Caco-2 (cell line): Measurements from ENCODE around the gene SLC12A9. TPM values are rescaled to one million over a fixed set of nuclear protein-coding genes. Genes with fewer than 3 reads are reported as not detected.

Experiments used
- BruUV-seq: library from RNA; stranded (reverse); fragments of 400-500 nt; replicated peaks from 2 replicates; lab custom pipeline; 2021; lab: Mats Ljungman, UMichigan
- CTCF ChIA-PET: fragments of 300-600 bp; sonication (Branson Sonifier 250); formaldehyde crosslinking; loops from one replicate; lab custom pipeline; 2022; ENCODE audit warnings: antibody characterized with exemption; lab: Charles Lee
- POLR2A ChIA-PET: fragments of 300-600 bp; sonication (Branson Sonifier 250); formaldehyde crosslinking; loops from one replicate; lab custom pipeline; 2022; ENCODE audit warnings: antibody characterized with exemption; lab: Charles Lee
- DNase-seq, 2 experiments: peaks; one replicate each; pipeline versions ENCODE4 v3.0.0 to v3.0.0-alpha.2; 2020 to 2022
- H3K27me3 ChIP-seq: replicated peaks from 2 replicates; pipeline ENCODE4 v1.6.0; 2011; ENCODE audit warnings: low read length; ENCODE audit not compliant: control insufficient read depth, insufficient read depth
- H3K36me3 ChIP-seq: 2 replicates; pipeline ENCODE4 v1.5.1; 2011; ENCODE audit warnings: low read length; ENCODE audit not compliant: control insufficient read depth, insufficient read depth
- H3K4me1 ChIP-seq: fragments of 250-450 bp; sonication (Bioruptor Pico); 2 replicates; pipeline ENCODE4 v1.5.1; 2020; ENCODE audit warnings: mild to moderate bottlenecking
- H3K4me3 ChIP-seq: 2 replicates; pipeline ENCODE4 v1.5.1; 2011; ENCODE audit warnings: low read depth, mild to moderate bottlenecking, control low read depth, low read length
- H3K9me3 ChIP-seq: fragments of 250-450 bp; sonication (Bioruptor Pico); 2 replicates; pipeline ENCODE4 v1.5.1; 2020; ENCODE audit warnings: mild to moderate bottlenecking, moderate library complexity
- H3K27ac Mint-ChIP-seq: one replicate; pipeline ENCODE4 v1.8.0; 2022; ENCODE audit warnings: mixed read lengths; ENCODE audit not compliant: unreplicated experiment
- H3K27me3 Mint-ChIP-seq: one replicate; pipeline ENCODE4 v1.8.0; 2022; ENCODE audit warnings: mixed read lengths; ENCODE audit not compliant: insufficient read depth, unreplicated experiment
- H3K36me3 Mint-ChIP-seq: one replicate; pipeline ENCODE4 v1.8.0; 2022; ENCODE audit warnings: mild to moderate bottlenecking, mixed read lengths; ENCODE audit not compliant: insufficient read depth, unreplicated experiment
- H3K4me1 Mint-ChIP-seq: one replicate; pipeline ENCODE4 v1.8.0; 2022; ENCODE audit warnings: low read depth, mixed read lengths; ENCODE audit not compliant: unreplicated experiment
- H3K4me3 Mint-ChIP-seq: one replicate; pipeline ENCODE4 v1.8.0; 2022; ENCODE audit warnings: mild to moderate bottlenecking, moderate library complexity, mixed read lengths; ENCODE audit not compliant: unreplicated experiment
- H3K9me3 Mint-ChIP-seq: one replicate; pipeline ENCODE4 v1.8.0; 2022; ENCODE audit warnings: mixed read lengths; ENCODE audit not compliant: unreplicated experiment
- CTCF ChIP-seq, 2 experiments: fragments of 200-600 bp in 1 of 2; IDR thresholded peaks; 1 replicate in 1 of 2; 2 replicates in 1 of 2; pipeline versions ENCODE4 v1.5.1 to v1.8.0; 2011 to 2022; ENCODE audit warnings: antibody characterized with exemption in 1 of 2, control low read depth in 1 of 2, inconsistent platforms in 1 of 2, low read depth in 1 of 2, low read length in 1 of 2, mild to moderate bottlenecking in 1 of 2, moderate library complexity in 1 of 2; ENCODE audit not compliant: insufficient read depth in 1 of 2, severe bottlenecking in 1 of 2, unreplicated experiment in 1 of 2
- intact Hi-C: fragments of 100-400 bp; cut with micrococcal nuclease; formaldehyde crosslinking; loops from one replicate; pipeline ENCODE4 v1.10.0; 2022; ENCODE audit not compliant: unreplicated experiment
- total RNA-seq: library from RNA; stranded (reverse); gene quantifications from 2 replicates; pipeline ENCODE4 v1.2.3, GENCODE V29; 2022

SLC12A9 gene
- total RNA-seq, 1 experiment from 2014 or later, result 60.7 TPM

- intact Hi-C loops, result no loop called here
- CTCF ChIA-PET, result interaction anchor here (0.6 kb wide), 2 partner anchors 92 to 460 kb away, joined by 4 to 6 read pairs; no protein-coding TSS in a partner anchor
- Mint-ChIP-seq H3K4me1 (peaks cover 49% of the 10 kb centered on the region), H3K27me3 (no peaks in the 10 kb centered on the region), H3K27ac (peak overlapping the region; percentile 87), H3K36me3 (peaks cover 48% of the 10 kb centered on the region), H3K9me3 (no peaks in the 10 kb centered on the region), H3K4me3 (peak overlapping the region; percentile 88)
- TF ChIP-seq CTCF (IDR thresholded peaks at IDR 0.05; ENCODE audit: insufficient read depth in 1 of 2, low read depth in 1 of 2, low read length in 1 of 2, severe bottlenecking in 1 of 2, unreplicated experiment in 1 of 2), result no peak
- H3K4me3 ChIP-seq, result no peak overlapping the region
- BruUV-seq, result no TSS peak
- H3K9me3 ChIP-seq, result no peaks in the 10 kb centered on the region
- POLR2A ChIA-PET, result interaction anchor here (0.6 kb wide), 1 partner anchor 325 kb away, joined by 7 read pairs; no protein-coding TSS in a partner anchor
- H3K4me1 ChIP-seq, result peaks cover 26% of the 10 kb centered on the region
- no peak for DNase-seq
- H3K36me3 ChIP-seq, result no peaks in the 10 kb centered on the region; the same call in 1 of the 2 replicates
- H3K27me3 ChIP-seq, result no peaks in the 10 kb centered on the region
These were observed 39.2 kb downstream of the SLC12A9 start for GRCh38 chr7:100891568-100892247.

GRCh38 chr7:100892364-100893317 lies 40.1 kb downstream of the SLC12A9 start:
- DNase-seq, result no peak
- Mint-ChIP-seq H3K36me3 (peaks cover 39% of the 10 kb centered on the region), H3K27me3 (no peaks in the 10 kb centered on the region), H3K27ac (peak overlapping the region; percentile 87), H3K4me1 (peaks cover 41% of the 10 kb centered on the region), H3K9me3 (no peaks in the 10 kb centered on the region), H3K4me3 (peak overlapping the region; percentile 88)
- CTCF ChIA-PET, result no interaction called here
- Histone ChIP-seq H3K27me3 (no peaks in the 10 kb centered on the region), H3K36me3 (no peaks in the 10 kb centered on the region; the same call in 1 of the 2 replicates), H3K4me1 (peaks cover 32% of the 10 kb centered on the region), H3K4me3 (no peak overlapping the region), H3K9me3 (no peaks in the 10 kb centered on the region)
- intact Hi-C loops, result no loop called here
- no peak for TF ChIP-seq CTCF (IDR thresholded peaks at IDR 0.05; ENCODE audit: insufficient read depth in 1 of 2, low read depth in 1 of 2, low read length in 1 of 2, severe bottlenecking in 1 of 2, unreplicated experiment in 1 of 2)
- POLR2A ChIA-PET, result no interaction called here
- BruUV-seq, result no TSS peak

GRCh38 chr7:100893318-100893895 lies 40.9 kb downstream of the SLC12A9 start:
- Mint-ChIP-seq H3K4me3 (peak overlapping the region; percentile 100), H3K27ac (no peak overlapping the region), H3K36me3 (peaks cover 31% of the 10 kb centered on the region), H3K27me3 (no peaks in the 10 kb centered on the region), H3K4me1 (peaks cover 44% of the 10 kb centered on the region), H3K9me3 (no peaks in the 10 kb centered on the region)
- Histone ChIP-seq H3K4me1 (peaks cover 32% of the 10 kb centered on the region), H3K27me3 (no peaks in the 10 kb centered on the region), H3K4me3 (no peak overlapping the region), H3K36me3 (no peaks in the 10 kb centered on the region), H3K9me3 (no peaks in the 10 kb centered on the region)
- no TSS peak for BruUV-seq
- DNase-seq, result no peak
- TF ChIP-seq CTCF (IDR thresholded peaks at IDR 0.05; ENCODE audit: insufficient read depth in 1 of 2, low read depth in 1 of 2, low read length in 1 of 2, severe bottlenecking in 1 of 2, unreplicated experiment in 1 of 2), result no peak
- POLR2A ChIA-PET, result no interaction called here
- CTCF ChIA-PET, result no interaction called here
- intact Hi-C loops, result no loop called here
